Lower leg skin (tissue), 3 donors: Measurements from ENCODE around the gene RPL29.

Source experiments
- POLR2A ChIP-seq, 2 donors: fragments of 450-650 bp; IDR thresholded peaks; one replicate each; pipeline ENCODE4 v1.6.1; 2016 to 2017; ENCODE audit warnings: antibody characterized with exemption in 2 of 2, mild to moderate bottlenecking in 1 of 2, moderate library complexity in 1 of 2
- TF ChIP-seq, protein P1 (sequence below), 3 donors: fragments of 450-650 bp; IDR thresholded peaks; one replicate each; pipeline ENCODE4 v1.5.1; 2016; ENCODE audit warnings: antibody characterized with exemption in 3 of 3, mild to moderate bottlenecking in 3 of 3, moderate library complexity in 2 of 3

DNA sequence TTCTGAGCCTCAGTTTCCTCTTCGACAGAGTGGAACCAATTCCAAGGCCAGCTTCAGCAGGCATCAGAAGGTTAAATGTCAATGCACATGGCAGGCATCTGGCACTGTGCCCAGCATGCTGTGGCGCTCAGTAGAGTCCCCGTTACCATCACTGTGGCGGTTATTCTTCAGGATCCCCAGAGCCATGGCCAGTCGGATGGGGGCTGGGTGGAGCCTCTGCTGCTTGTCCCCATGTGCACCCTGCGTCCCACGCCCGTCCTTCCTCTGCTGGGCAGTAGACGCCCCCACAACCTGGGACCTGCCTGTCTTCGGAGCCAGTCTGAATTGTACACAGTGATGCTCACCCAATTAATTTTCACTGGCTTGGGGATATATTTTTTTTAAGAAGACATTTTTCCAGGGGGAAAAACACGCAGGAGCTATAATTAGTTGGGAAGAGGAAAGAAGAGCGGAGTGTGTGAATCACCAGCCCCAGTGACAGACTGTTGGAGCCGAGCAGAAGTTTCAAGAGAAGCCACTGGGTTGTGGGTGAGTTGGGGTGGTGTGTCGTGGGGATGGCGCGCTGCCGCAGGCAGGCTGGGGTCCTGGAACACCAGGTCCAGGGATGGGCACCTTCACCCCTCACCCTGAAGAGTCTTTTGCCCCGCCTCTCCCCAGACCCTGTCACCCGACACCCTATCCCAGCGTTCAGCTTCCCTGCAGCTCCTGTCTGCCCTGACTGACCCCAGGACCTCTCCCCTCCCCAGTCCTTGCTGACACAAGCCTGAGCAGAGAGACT lies 26.8 kb upstream of the RPL29 start:
- TF ChIP-seq, protein P1, sequence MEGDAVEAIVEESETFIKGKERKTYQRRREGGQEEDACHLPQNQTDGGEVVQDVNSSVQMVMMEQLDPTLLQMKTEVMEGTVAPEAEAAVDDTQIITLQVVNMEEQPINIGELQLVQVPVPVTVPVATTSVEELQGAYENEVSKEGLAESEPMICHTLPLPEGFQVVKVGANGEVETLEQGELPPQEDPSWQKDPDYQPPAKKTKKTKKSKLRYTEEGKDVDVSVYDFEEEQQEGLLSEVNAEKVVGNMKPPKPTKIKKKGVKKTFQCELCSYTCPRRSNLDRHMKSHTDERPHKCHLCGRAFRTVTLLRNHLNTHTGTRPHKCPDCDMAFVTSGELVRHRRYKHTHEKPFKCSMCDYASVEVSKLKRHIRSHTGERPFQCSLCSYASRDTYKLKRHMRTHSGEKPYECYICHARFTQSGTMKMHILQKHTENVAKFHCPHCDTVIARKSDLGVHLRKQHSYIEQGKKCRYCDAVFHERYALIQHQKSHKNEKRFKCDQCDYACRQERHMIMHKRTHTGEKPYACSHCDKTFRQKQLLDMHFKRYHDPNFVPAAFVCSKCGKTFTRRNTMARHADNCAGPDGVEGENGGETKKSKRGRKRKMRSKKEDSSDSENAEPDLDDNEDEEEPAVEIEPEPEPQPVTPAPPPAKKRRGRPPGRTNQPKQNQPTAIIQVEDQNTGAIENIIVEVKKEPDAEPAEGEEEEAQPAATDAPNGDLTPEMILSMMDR (IDR thresholded peaks at IDR 0.05): no peak
- no peak for TF ChIP-seq POLR2A (IDR thresholded peaks at IDR 0.05)
